NCI-H524 treated with DMSO at 0.1 percent for 48 hours (cell line): ENCODE data around the gene YWHAG.
A peak's percentile ranks its signal among the peaks of the same experiment; 100 is the strongest.
"Not testable (repeated sequence)": the region's sequence is repeated elsewhere in the genome, so short reads cannot be mapped to it uniquely, and the experiment has no call there.

ENCODE experiments used
- DNase-seq: peaks from one replicate; lab custom pipeline; 2025; lab: John Stamatoyannopoulos, UW

The YWHAG gene

DNA sequence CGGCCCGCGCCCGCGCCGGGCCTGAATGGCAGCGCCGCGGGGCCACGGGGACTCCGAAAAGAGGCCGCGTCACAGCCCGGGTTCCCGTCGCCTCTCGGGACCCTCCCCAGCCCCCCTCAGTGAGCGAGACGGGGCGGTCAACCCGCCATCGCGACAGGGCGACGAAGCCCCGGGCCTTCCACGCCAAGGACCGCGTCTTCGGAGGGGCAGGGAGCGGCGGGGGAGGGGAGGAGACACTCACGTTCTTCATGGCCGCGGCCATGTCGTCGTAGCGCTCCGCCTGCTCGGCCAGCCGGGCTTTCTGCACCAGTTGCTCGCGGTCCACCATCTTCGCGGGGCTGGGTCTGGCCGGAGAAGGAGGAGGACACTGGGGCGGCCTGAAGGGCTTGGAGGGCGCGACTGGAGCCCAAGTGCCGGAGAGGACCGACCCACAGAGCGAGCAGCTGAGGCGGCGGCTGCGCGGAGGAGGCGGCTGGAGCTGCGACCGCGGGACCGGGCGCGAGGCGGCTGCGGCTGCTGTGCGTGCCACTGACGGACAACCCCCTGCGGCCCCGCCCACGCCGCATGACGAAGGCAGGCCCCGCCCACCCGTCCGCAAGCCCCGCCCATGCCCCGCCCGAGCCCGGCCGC, at the start of gene YWHAG:
YWHAG (minus strand) TSS at position 511 of the 630 bp plus-strand sequence; CDS start at position 328, 183 bp downstream.
- DNase-seq = no peak

DNA sequence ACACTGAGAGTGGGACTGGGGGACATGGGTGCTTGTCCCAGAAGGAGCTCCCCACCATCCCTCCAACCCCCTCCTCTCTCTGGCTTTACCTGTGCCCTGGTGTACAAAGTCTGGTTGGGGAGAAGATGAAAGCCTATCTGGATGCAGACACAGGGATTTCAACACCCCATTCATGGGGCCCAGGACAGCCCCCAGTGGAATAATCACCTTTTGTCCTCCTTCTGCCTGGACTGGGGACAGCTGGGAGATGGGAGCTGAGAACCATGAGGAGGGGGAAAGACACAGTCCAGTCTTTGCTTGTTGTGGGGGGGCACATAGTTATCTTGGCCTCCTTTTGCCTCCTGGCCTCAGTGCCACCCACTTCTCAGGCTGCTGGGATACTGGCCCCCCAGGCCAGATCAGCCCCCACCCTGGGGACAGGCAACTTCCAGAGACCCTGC, 49.4 kb upstream of the YWHAG start:
- DNase-seq = no peak

DNA sequence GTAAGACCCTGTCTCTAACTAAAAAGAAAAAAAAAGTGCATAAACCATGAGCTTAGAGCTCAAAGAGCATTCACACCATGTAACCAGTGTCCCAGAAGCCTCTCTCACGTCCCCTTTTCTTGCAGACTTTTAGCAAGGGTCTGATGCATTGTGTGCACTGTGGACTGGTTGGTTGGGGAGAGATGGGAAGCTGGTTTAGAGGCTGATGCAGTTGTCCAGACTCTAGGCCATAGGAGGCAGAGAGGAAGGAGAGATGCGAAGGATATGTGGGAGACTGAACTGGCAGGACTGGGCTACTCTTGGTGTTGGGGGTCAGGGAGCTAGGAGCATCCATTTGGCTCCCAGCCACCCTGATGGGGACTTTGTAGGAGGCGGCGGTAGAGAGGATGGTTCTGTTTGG, 48.9 kb upstream of the YWHAG start:
- DNase-seq = no peak

DNA sequence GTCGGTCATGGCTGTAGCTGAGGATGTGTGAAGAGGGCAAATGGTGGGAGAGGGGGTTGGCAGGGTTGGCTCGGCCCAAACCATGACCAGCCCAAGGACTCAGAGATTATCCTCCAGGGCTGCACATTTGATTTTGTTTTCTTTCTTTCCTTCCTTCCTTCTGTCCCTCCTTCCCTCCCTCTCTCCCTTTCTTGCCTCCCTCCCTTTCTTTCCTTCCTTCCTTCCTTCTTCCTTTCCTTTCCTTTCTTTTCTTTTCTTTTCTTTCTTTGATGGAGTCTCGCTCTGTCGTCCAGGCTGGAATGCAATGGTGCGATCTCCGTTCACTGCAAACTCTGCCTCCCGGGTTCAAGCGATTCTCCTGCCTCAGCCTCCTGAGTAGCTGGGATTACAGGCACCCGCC, 46.9 kb upstream of the YWHAG start:
- DNase-seq = no peak

DNA sequence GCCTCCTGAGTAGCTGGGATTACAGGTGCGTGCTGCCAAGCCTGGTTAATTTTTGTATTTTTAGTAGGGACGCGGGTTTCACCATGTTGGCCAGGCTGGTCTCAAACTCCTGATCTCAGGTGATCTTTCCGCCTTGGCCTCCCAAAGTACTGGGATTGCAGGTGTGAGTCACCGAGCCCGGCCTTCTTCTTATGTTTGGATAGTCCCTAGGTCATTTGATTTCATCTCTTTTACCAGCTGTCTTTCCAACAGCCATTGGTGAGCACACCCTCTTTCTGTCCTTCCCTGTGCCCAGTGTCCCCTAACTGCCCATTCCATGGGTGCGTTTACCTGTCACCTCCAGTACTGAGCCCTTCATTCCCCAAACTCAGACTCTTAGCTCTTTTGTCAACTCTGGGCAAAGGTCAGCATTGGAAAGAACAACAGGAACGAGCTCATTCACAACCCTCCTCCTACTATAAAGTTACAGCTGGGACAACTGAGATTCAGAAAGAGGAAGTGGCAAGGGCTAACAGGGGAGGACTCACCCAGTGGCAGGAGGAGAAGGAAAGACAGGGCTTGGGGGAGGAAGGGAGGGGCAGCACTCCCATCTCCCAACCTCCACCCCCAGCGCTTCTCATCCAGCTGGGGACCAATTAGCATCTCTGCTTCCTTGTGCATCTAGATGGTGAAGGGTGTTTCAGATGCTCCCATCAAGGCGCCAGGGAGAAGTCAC, 45.1 kb upstream of the YWHAG start:
- DNase-seq = no peak

DNA sequence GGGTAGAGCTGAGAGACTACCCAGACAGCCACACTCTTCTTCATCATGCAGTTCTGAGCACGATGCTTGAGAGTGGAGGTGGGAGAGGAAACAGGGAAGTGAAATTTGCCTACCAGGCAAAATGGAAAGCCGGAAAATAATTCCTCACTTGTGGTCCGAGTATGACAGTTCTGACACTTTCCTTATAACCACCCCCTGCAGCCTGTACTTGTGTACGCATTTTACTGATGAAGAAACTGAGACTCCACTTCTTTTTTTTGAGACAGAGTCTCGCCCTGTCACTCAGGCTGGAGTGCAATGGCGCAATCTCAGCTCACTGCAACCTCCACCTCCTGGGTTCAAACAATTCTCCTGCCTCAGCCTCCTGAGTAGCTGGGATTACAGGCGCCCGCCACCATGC, 44.3 kb upstream of the YWHAG start:
- DNase-seq = not testable (repeated sequence)

DNA sequence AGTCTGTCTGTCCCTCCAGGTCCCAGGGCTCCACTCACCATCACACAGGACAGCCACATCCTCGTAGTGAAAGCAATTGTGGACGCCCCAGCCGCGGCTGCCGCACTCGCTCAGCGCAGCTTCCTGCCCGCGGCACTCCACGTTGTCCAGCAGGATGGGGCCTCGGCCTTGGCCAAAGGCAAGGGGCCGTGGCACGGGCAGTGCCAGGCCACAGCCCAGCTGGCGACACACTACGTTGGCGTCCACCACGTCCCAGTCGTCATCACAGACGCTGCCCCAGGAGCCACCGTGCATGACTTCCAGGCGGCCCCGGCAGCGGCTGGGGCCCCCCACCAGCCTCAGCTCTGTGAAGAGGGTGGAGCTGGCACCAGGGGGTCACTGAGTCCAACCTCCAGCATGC, 41.5 kb upstream of the YWHAG start:
- no peak for DNase-seq

DNA sequence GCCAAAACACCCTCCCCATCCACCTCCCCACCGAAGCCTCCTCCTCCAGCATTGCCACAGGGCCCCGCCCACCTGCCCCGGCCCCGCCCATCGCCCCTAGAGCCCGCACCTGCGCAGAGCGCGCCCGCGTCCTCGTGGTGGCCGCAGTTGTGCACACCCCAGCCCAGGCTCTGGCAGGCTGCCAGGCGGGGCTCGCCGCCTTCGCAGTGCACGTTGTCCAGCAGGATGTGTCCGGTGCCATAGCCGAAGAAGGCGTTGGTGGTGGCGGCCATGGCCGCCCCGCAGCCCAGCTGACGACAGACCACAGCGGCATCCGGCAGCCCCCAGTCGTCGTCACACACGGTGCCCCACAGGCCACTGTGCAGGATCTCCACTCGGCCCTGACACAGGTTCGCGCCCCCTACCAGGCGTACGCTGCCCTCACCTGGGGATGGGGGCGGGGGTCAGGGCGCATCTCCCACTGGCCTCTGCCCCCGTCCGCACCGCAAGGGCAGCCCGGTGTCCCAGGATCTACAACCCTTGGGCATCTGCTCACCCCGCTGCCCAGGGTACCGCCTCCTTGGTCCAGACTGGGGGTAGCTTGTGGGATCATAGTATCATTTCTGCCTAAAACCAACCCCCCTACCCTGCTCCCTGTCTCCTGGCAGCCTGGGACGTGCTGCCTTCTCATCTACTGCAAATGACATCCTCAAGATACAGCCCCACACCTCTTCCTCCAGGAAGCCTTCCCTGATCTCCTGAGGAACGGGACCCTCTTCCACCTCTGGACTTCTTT, 38.8 kb upstream of the YWHAG start:
- DNase-seq = no peak

DNA sequence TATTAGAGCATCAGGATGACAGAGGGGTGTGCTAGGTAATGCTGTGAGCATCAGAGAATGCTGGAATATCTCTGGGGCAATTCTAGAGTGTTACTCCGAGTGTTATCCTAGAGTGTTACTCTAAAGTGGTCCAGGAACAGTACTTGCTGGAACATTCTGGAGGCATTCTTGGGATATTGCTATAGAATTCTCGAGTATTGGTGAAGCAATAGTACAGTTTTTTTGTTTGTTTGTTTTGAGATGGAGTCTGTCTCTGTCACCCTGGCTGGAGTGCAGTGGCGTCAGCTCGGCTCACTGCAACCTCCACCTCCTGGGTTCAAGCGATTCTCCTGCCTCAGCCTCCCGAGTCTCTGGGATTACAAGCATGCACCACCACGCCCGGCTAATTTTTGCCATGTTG, 38.1 kb upstream of the YWHAG start:
- no peak for DNase-seq

DNA sequence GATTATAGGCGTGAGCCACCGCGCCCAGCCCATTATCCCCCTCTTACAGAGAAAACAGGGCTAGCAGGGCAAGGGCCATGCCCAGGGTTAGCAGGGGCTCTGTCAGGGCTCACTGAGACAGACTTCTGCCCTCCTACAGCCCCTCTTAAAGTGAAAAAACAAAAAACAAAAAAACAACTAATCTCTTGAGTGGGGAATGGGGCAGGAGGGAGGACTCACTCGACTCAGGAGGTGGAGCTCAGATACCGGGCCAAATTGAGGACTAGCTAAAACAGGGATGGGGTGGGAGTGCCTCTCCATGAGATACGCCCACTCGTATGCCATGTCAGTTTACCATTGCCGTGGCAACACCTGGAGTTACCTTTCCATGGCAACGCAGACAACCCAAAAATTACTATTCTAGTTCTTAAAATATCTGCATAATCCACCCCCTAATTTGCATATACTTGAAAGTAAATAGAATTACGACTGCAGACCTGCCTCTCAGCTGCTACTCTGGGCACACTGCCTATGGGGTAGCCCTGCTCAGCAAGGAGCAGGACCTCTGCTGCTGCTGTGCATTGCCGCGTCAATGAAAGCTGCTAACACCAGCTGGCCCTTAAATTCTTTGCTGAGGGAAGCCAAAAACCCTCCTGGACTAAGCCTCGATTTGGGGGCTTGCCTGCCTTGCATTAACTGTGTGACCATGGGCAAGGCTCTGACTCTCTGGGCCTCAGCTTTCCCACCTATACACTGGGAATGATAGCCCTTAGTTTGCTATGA, 37.4 kb upstream of the YWHAG start:
- DNase-seq = peak; percentile 50

DNA sequence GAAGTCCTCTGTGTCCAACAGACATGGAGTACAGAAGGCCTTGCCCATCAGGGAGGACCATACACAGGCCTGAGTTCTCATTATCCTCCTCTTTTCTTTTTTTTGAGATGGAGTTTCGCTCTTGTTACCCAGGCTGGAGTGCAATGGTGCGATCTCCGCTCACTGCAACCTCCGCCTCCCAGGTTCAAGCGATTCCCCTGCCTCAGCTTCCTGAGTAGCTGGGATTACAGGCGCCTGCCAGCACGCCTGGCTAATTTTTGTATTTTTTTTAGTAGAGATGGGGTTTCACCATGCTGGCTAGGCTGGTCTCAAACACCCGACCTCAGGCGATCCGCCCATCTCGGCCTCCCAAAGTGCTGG, 36.8 kb upstream of the YWHAG start:
- not testable (repeated sequence) for DNase-seq

DNA sequence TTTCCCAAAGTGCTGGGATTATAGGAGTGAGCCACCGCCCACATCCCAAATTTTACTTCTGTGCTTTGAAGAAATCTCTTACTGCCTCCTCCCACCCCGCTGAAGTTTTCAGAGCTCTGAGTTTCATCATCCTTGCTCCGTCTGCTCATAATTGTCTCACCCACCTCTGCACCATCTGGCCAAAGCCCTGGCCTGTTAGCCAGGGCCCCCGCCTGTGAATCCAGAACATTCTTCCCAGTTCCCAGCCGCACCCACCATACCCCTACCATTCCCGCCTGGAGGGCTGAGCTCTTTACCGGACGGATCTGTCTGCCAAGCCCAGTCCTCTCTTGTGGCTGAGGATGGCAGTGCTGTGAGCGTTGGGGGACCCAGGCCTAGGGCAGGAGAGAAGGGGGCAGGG, 36.2 kb upstream of the YWHAG start:
- DNase-seq = peak; percentile 5

DNA sequence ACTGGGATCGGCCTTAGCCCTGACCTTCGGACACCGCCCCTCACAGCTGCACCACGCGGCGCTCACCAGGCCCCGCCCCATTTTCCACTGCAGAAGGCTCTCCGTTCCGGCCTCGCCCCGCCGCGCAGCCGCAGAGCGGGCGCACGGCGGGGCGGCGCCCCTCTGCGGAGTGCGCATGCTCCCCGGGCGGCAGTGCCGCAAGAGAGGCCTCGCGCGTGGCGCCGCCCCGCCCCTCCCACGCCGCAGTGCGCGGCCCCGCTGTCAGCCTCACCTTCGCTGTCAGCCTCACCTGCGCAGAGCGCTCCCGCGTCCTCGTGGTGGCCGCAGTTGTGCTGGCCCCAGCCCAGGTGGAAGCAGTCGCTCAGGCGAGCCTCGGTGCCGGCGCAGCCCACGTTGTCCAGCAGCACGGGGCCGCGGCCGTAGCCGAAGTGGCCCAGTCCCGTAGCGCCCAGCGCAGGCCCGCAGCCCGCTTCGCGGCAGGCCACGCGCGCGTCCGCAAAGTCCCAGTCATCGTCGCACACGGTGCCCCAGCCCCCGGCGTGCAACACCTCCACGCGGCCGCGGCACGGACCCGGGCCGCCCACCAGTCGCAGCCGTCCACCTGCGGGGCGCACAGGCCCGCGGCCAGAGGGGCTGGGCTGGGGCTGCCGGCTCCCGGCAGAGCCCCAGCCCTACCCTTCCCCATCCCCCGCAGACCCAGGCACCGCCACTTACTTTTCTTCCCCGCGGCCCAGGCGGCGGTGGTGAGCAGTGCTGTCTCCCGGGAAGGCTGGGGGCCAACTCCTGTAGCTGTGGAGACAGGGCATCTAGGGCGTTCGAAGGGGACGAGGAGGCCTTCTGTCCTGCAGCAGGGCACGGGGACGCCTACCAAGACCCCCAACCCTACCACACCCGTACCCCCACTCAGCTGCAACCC, 34.6 kb upstream of the YWHAG start:
- peak; percentile 50 for DNase-seq

DNA sequence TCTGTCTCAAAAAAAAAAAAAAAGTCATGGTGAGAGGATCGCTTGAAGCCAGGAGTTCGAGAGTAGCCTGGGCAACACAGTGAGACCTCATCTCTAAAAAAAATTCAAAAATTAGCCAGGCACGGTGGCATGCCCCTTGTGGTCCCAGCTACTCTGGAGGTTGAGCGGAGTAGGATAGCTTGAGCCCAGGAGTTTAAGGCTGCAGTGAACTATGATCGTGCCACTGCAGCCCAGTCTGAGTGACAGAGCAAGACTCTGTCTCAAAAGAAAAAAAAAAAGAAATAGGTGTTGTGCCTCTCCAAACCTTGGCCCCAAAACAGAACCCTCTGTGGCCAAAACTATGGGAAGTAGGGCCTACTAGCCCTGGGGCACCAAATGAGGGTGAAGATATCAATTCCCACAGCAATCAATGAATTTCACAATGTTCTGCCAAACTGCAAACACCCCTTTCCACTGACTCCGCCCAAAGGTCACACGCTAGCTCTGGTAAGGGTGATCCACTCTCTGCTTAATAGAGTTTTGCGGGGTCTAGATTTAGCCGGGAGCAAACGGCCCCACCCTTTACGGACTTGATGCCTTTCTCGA, 33.8 kb upstream of the YWHAG start:
- no peak for DNase-seq

DNA sequence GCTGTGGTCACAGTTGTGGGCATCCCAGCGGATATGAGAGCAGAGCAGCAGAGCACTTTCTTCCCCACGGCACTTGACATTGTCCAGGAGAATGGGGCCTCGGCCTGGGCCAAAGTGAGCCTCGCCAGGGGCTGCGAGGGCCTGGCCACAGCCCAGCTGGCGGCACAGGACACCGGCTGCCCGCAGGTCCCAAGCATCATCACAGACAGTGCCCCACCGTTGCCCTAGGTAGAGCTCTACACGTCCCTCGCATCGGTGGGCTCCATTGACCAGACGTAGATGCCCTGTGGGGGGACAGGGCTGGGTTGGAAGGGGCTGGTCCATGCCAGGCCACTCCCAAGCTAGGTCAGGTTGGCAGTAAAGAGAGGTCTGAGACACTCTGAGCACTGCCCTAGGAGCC, 31.3 kb upstream of the YWHAG start:
- DNase-seq = no peak

DNA sequence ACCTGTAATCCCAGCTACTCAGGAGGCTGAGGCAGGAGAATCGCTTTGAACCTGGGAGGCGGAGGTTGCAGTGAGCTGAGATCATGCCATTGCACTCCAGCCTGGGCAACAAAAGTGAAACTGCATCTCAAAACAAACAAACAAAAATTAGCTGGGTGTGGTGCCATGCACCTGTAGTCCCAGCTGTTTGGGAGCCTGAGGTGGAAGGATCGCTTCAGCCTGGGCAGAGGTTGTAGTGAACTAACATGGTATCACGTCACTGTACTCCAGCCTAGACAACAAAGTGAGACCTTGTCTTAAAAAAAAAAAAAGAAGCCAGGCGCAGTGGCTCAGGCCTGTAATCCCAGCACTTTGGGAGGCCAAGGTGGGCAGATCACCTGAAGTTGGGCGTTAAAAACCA, 29.0 kb upstream of the YWHAG start:
- not testable (repeated sequence) for DNase-seq

DNA sequence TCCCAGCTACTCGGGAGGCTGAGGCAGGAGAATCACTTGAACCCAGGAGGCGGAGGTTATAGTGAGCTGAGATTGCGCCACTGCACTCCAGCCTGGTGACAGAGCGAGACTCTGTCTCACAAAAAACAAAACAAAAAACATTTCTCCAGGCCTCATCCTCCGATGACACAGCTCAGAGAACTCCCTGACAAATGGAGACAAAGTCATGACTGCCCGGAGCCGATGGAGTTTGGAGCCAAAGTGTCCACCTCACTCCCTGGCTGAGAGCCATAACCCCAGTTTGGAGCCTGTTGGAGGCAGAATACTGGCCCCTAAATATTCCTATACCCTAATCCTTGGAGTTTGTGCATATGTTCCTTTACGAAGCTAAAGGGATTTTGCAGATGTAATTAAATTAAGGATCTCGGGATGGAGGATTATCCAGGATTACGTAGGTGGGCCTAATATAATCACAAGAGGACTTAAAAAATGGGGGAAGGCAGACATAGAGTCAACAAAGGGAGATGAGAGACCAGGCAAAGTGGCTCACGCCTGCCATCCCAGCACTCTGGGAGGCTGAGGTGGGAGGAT, 28.0 kb upstream of the YWHAG start:
- peak; percentile 72 for DNase-seq

DNA sequence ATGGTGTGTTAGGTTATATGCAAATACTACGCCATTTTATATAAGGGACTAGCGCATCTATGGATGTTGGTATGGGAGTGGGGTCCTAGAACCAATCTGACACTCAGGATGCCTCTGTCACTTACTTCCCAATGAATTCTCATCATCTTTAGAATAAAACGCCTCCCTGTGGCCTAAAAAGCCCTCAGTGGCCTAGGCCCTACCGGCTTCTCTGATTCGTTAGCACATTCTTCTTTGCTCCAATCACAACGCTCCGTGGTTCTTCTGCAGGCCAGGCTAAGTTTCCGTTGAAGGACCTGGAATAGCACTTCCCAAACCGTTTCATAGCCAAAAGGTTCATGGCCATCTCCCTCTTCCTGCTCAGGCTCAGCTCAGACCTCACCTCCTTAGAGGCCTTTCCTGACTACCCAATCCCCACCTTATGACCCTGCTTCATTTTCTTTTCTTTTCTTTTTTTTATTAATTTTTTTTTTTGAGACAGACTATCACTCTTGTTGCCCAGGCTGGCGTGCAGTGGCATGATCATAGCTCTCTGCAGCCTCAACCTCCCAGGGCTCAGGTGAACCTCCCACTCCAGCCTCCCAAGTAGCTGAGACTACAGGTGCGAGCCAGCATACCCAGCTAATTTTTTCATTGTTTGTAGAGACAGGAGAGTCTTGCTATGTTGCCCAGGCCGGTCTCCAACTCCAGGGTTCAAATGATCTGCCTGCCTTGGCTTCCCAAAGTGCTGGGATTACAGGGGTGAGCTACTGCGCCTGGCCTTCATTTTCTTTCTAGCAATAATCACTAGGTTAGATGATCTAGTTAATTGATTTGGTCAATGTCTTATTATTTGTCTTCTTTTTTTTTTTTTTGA, 24.5 kb upstream of the YWHAG start:
- peak; percentile 10 for DNase-seq

DNA sequence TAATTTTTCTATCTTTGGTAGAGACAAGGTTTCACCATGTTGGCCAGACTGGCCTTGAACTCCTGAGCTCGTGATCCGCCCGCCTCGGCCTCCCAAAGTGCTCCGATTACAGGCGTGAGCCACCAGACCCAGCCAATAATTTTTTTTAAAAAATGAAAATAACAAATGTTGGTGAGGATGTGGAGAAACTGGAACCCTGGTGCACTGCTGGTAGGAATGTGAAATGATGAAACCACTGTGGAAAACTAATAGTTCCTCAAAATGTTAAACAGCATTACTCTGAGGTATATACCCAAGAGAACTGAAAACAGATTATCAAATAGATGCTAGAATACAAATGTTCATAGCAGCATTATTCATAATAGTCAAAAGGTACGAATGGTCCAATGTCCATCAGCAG, 23.0 kb upstream of the YWHAG start:
- no peak for DNase-seq

DNA sequence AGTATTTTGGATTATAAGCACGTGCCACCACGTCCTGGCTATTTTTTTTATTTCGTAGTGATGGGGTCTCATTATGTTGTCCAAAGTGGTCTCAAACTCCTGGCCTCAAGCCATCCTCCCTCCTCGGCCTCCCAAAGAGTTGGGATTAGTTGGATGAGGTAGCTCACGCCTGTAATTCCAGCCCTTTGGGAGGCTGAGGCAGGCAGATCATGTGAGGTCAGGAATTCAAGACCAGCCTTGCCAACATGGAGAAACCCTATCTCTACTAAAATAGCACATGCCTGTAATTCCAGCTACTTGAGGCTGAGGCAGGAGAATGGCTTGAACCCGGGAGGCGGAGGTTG, 21.8 kb upstream of the YWHAG start:
- no peak for DNase-seq
